ENCODE measurements around the gene CORT. TPM values are rescaled to one million over a fixed set of nuclear protein-coding genes. Genes with fewer than 3 reads are reported as not detected.
A peak's percentile ranks its signal among the peaks of the same experiment; 100 is the strongest.

Gene CORT
- total and polyA plus RNA-seq, 2 of the 4 experiments (the other 2 are of a cell fraction), result 0.10 TPM; not detected in 1

- peaks cover 19% of the 10 kb centered on the region for H3K36me3 ChIP-seq (ENCODE audit: control insufficient read depth, insufficient read depth, low read length)
- H2BK20ac ChIP-seq (ENCODE audit: low read depth, low read length), result no peak overlapping the region
- H4K20me1 ChIP-seq (ENCODE audit: insufficient read depth, low read length), result no peaks in the 10 kb centered on the region
- in situ Hi-C loops (cut with MboI; ENCODE audit: low sequenced_read_pairs), result no loop called here
- H2AK5ac ChIP-seq (ENCODE audit: low read depth, low read length), result no peak overlapping the region
- ChIA-PET POLR2A (ENCODE audit: unreplicated experiment) (no interaction called here), CTCF (no interaction called here)
- no peaks in the 10 kb centered on the region for H3K27me3 ChIP-seq (ENCODE audit: control insufficient read depth, insufficient read depth, low read length)
- no peaks in the 10 kb centered on the region; the same call in 1 of the 2 replicates for H3K4me1 ChIP-seq (ENCODE audit: control insufficient read depth, insufficient read depth, low read length)
- TF ChIP-seq USF2 (IDR thresholded peaks at IDR 0.05; ENCODE audit: low read depth, low read length) (peak; percentile 52), NFE2L2 (IDR thresholded peaks at IDR 0.05; ENCODE audit: low read depth, low read length) (no peak), SMC3 (IDR thresholded peaks at IDR 0.05; ENCODE audit: low read depth, low read length) (no peak)
- no peaks in the 10 kb centered on the region for H3K9me3 ChIP-seq (ENCODE audit: control insufficient read depth, insufficient read depth, low read length)
- H2BK120ac ChIP-seq (ENCODE audit: low read depth, low read length), result no peak overlapping the region
- BruUV-seq (replicated peaks), result no TSS peak
- H3K18ac ChIP-seq (ENCODE audit: low read depth, low read length), result no peak overlapping the region
- intact Hi-C loops (cut with micrococcal nuclease), result loop anchor here (1.0 to 10.0 kb wide), 2 partner anchors 47 to 389 kb away; partner anchors contain the start of gene UBE4B
- H3K4me2 ChIP-seq (ENCODE audit: low read depth, low read length), result no peak overlapping the region
- no peak overlapping the region for H4K8ac ChIP-seq (ENCODE audit: low read depth in 2 of 2, low read length in 2 of 2)
- H3K9ac ChIP-seq (ENCODE audit: low read depth, low read length), result no peak overlapping the region
- dilution Hi-C loops (cut with HindIII; ENCODE audit: low sequenced_read_pairs, unreplicated experiment), result no loop called here
- H2AK9ac ChIP-seq (replicated peaks; ENCODE audit: low read depth, low read length, poor library complexity), result no peak overlapping the region
- H2BK15ac ChIP-seq (ENCODE audit: low read depth, low read length), result no peak overlapping the region
- no peak overlapping the region for H2BK5ac ChIP-seq (ENCODE audit: low read depth, low read length, poor library complexity, severe bottlenecking)
- peak overlapping the region; percentile 33 for H2AFZ ChIP-seq (replicated peaks; ENCODE audit: low read length, poor library complexity)
- H3K4ac ChIP-seq (ENCODE audit: low read depth, low read length), result no peak overlapping the region
- 19% methylated on average over 5 of the region's 9 CpGs; no CpG with 5 or more reads in 1 of the 2 experiments for WGBS, 2 experiments (ENCODE audit: extremely low coverage in 2 of 2, insufficient read length in 1 of 2)
- H3K56ac ChIP-seq (ENCODE audit: extremely low read depth, insufficient read depth, low read length), result no peak overlapping the region
- peak; percentile 65 for DNase-seq
- no peak overlapping the region for H3K4me3 ChIP-seq (ENCODE audit: insufficient read depth, low read depth, low read length)
- no peaks in the 10 kb centered on the region for H3K79me1 ChIP-seq (ENCODE audit: low read depth in 1 of 2, low read length in 2 of 2)
- H3K9me1 ChIP-seq (ENCODE audit: insufficient read depth, low read length), result no peaks in the 10 kb centered on the region
- no peak overlapping the region for H4K91ac ChIP-seq (ENCODE audit: insufficient read depth, low read depth, low read length)
- ATAC-seq (ENCODE audit: low read depth), result peak; percentile 65
- no peak overlapping the region for H4K5ac ChIP-seq (ENCODE audit: low read depth, low read length)
- H3K27ac ChIP-seq (ENCODE audit: insufficient read depth, low read length), result no peak overlapping the region
- no peak overlapping the region for H3K23ac ChIP-seq (ENCODE audit: low read depth, low read length)
- no peak overlapping the region for H3K14ac ChIP-seq (replicated peaks; ENCODE audit: low read depth, low read length)
Observed at GRCh38 chr1:10424034-10424433, 25.8 kb upstream of the CORT start.
